8988T (cell line): ENCODE measurements around the gene ALKBH2.

ENCODE experiments used
- DNase-seq: peaks from one replicate; pipeline ENCODE4 v3.0.0; 2011

Gene ALKBH2

GRCh38 chr12:109113661-109114321, 20.5 kb upstream of the ALKBH2 start:
- DNase-seq: no peak

- DNase-seq: no peak
Measured at GRCh38 chr12:109112720-109113465, 19.6 kb upstream of the ALKBH2 start.

GRCh38 chr12:109110988-109111495, 17.8 kb upstream of the ALKBH2 start:
- peak; percentile 51 for DNase-seq

GRCh38 chr12:109109746-109110350, 16.6 kb upstream of the ALKBH2 start:
- DNase-seq: no peak

GRCh38 chr12:109105176-109105575, 11.9 kb upstream of the ALKBH2 start:
- DNase-seq: no peak

- no peak for DNase-seq
Measured at GRCh38 chr12:109102491-109102890, 9.2 kb upstream of the ALKBH2 start.

- DNase-seq: no peak
Measured at GRCh38 chr12:109100741-109101140, 7.5 kb upstream of the ALKBH2 start.

- no peak for DNase-seq
Measured at GRCh38 chr12:109099431-109100020, 6.3 kb upstream of the ALKBH2 start.

GRCh38 chr12:109098651-109099050, 5.4 kb upstream of the ALKBH2 start:
- no peak for DNase-seq

GRCh38 chr12:109098183-109098604, 4.9 kb upstream of the ALKBH2 start:
- no peak for DNase-seq

- DNase-seq: peak; percentile 85
Measured at GRCh38 chr12:109097435-109098182, 4.3 kb upstream of the ALKBH2 start, which contains the start of gene UNG. Gene UNG (plus strand): TSS chr12:109097597. CDS start chr12:109097680, 83 bp downstream.

GRCh38 chr12:109097140-109097434, 3.8 kb upstream of the ALKBH2 start:
- DNase-seq: no peak

GRCh38 chr12:109092497-109093021, 713 bp downstream of the ALKBH2 start:
- no peak for DNase-seq

GRCh38 chr12:109089683-109090082, 3.6 kb downstream of the ALKBH2 start:
- DNase-seq: no peak

GRCh38 chr12:109088818-109089217, 4.5 kb downstream of the ALKBH2 start:
- no peak for DNase-seq

GRCh38 chr12:109087250-109087649, 6.0 kb downstream of the ALKBH2 start:
- no peak for DNase-seq

- DNase-seq: no peak
Measured at GRCh38 chr12:109085590-109085989, 7.7 kb downstream of the ALKBH2 start.

- no peak for DNase-seq
Measured at GRCh38 chr12:109084425-109084824, 8.8 kb downstream of the ALKBH2 start.

GRCh38 chr12:109082751-109083150, 10.5 kb downstream of the ALKBH2 start:
- DNase-seq: no peak

GRCh38 chr12:109074866-109075265, 18.4 kb downstream of the ALKBH2 start:
- DNase-seq: no peak

- DNase-seq: no peak
Measured at GRCh38 chr12:109069307-109070271, 23.7 kb downstream of the ALKBH2 start.
